HepG2 (cell line): ENCODE measurements around the gene GAS2. TPM values are rescaled to one million over a fixed set of nuclear protein-coding genes. Genes with fewer than 3 reads are reported as not detected.

Source experiments
- ATAC-seq: fragments of 200-7000 bp; cut with Tn5 transposase; 3 replicates; pipeline ENCODE4 v1.9.1; 2020; ENCODE audit warnings: mild to moderate bottlenecking, moderate library complexity
- BruUV-seq: library from RNA; stranded (reverse); fragments of 400-500 nt; replicated peaks from 2 replicates; lab custom pipeline; 2021; lab: Mats Ljungman, UMichigan
- CTCF ChIA-PET: fragments of 300-600 bp; formaldehyde crosslinking; extraction: SDS; loops from one replicate; lab custom pipeline; 2021; ENCODE audit warnings: low total read pairs, inconsistent platforms, low intra/inter-chr PET ratio; lab: Yijun Ruan, JAX
- POLR2A ChIA-PET: fragments of 350-600 bp; sonication (Branson Sonifier 250); formaldehyde crosslinking; loops from one replicate; lab custom pipeline; 2020; ENCODE audit warnings: antibody characterized with exemption, inconsistent platforms; lab: Yijun Ruan, JAX
- DNase-seq: peaks from one replicate; pipeline ENCODE4 v3.0.0-alpha.2; 2015; ENCODE audit warnings: low spot score
- FAIRE-seq: peaks from 3 replicates; lab custom pipeline; 2011; peaks lifted over from hg19 to GRCh38; lab: Jason Lieb, UNC
- H2AFZ ChIP-seq: one replicate; pipeline ENCODE4 v1.6.1; 2011; ENCODE audit warnings: low read length, inconsistent platforms
- H3K27ac ChIP-seq: fragments of 300-600 bp; 3 replicates; pipeline ENCODE4 v1.8.0; 2011; ENCODE audit warnings: mixed run types, mild to moderate bottlenecking, mixed read lengths, low read length, inconsistent platforms; ENCODE audit not compliant: insufficient read depth; ENCODE audit errors: extremely low read length
- H3K27me3 ChIP-seq, 2 experiments: fragments of 200-600 bp in 1 of 2; 2 replicates in 1 of 2; 3 replicates in 1 of 2; pipeline versions ENCODE4 v1.6.0 to v1.8.0; 2011; ENCODE audit warnings: low read length in 2 of 2, mild to moderate bottlenecking in 2 of 2, moderate library complexity in 2 of 2, inconsistent platforms in 1 of 2; ENCODE audit not compliant: insufficient read depth in 2 of 2, control insufficient read depth in 1 of 2
- H3K36me3 ChIP-seq, 2 experiments: fragments of 200-600 bp in 1 of 2; replicated peaks in 1 of 2; 2 replicates in 1 of 2; 3 replicates in 1 of 2; pipeline versions ENCODE4 v1.5.1 to v1.8.0; 2011; ENCODE audit warnings: low read length in 2 of 2, inconsistent platforms in 1 of 2; ENCODE audit not compliant: insufficient read depth in 2 of 2, control insufficient read depth in 1 of 2
- H3K4me1 ChIP-seq: 2 replicates; pipeline ENCODE4 v1.5.1; 2012; ENCODE audit warnings: low read length, inconsistent platforms; ENCODE audit not compliant: insufficient read depth
- H3K4me2 ChIP-seq: 2 replicates; pipeline ENCODE4 v1.6.0; 2011; ENCODE audit warnings: low read depth, low read length, inconsistent platforms
- H3K4me3 ChIP-seq, 3 experiments: fragments of 200-600 bp in 1 of 3; sonication (generic), shearing (Covaris generic) in 1 of 3; replicated peaks in 1 of 3; 2 replicates each; pipeline ENCODE4 v1.5.1; 2011 to 2016; ENCODE audit warnings: low read length in 3 of 3, inconsistent platforms in 2 of 3, low read depth in 2 of 3, mild to moderate bottlenecking in 2 of 3, control low read depth in 1 of 3, mixed read lengths in 1 of 3; ENCODE audit not compliant: insufficient read depth in 1 of 3
- H3K79me2 ChIP-seq: one replicate; pipeline ENCODE4 v1.6.1; 2011; ENCODE audit warnings: low read length, inconsistent platforms; ENCODE audit not compliant: insufficient read depth
- H3K9ac ChIP-seq: 2 replicates; pipeline ENCODE4 v1.6.0; 2011; ENCODE audit warnings: mild to moderate bottlenecking, low read depth, low read length, inconsistent platforms; ENCODE audit not compliant: insufficient read depth
- H3K9me3 ChIP-seq: 2 replicates; pipeline ENCODE4 v1.5.1; 2012; ENCODE audit warnings: mild to moderate bottlenecking, low read length
- H4K20me1 ChIP-seq: 2 replicates; pipeline ENCODE4 v1.6.0; 2011; ENCODE audit warnings: inconsistent platforms, mild to moderate bottlenecking, low read length, moderate library complexity; ENCODE audit not compliant: insufficient read depth
- HNF4G ChIP-seq, 2 experiments: sonication (generic) in 1 of 2; formaldehyde crosslinking in 1 of 2; IDR thresholded peaks; 2 replicates each; pipeline versions ENCODE4 v1.4.0 to v1.6.1; 2011 to 2020; ENCODE audit warnings: borderline replicate concordance in 2 of 2, low read depth in 2 of 2, mild to moderate bottlenecking in 2 of 2, low read length in 1 of 2, missing genetic modification reagents in 1 of 2, moderate library complexity in 1 of 2
- KDM6A ChIP-seq: IDR thresholded peaks from 2 replicates; pipeline ENCODE4 v1.6.1; 2016; ENCODE audit warnings: low read depth
- SATB2 ChIP-seq: sonication (generic); formaldehyde crosslinking; IDR thresholded peaks from 2 replicates; pipeline ENCODE4 v1.5.0; 2020; ENCODE audit warnings: missing genetic modification reagents
- SP1 ChIP-seq, 2 experiments: fragments of 450-650 bp in 1 of 2; sonication (generic) in 1 of 2; formaldehyde crosslinking in 1 of 2; IDR thresholded peaks; 2 replicates each; pipeline versions ENCODE4 v1.4.0 to v1.6.1; 2016 to 2020; ENCODE audit warnings: missing genetic modification reagents in 1 of 2
- ZNF569 ChIP-seq: sonication (generic); formaldehyde crosslinking; IDR thresholded peaks from 2 replicates; pipeline ENCODE4 v1.5.0; 2020; ENCODE audit warnings: mild to moderate bottlenecking, missing genetic modification reagents, moderate library complexity, borderline replicate concordance
- ZNF768 ChIP-seq: sonication (generic); formaldehyde crosslinking; IDR thresholded peaks from 2 replicates; pipeline ENCODE4 v1.4.0; 2020; ENCODE audit warnings: missing genetic modification reagents
- WGBS: methylation state at CpG from one replicate; pipeline ENCODE4 v1.1.6; 2017; ENCODE audit warnings: low lambda C conversion rate; 5-methylcytosine and 5-hydroxymethylcytosine counted together
- in situ Hi-C: cut with HindIII; loops from 2 replicates; pipeline ENCODE4 v1.10.0; 2017; ENCODE audit warnings: low pct_unique_long_range_greater_than_20kb; ENCODE audit not compliant: extremely low pct_ligation_motif_present
- intact Hi-C: fragments of 100-400 bp; cut with micrococcal nuclease; formaldehyde crosslinking; loops from one replicate; pipeline ENCODE4 v1.10.0; 2022; ENCODE audit not compliant: unreplicated experiment
- polyA plus RNA-seq, 8 experiments: library from polyadenylated mRNA; depleted of rRNA in 3 of 8; stranded (reverse) in 7 of 8; unstranded in 1 of 8; fragments of >200 nt; fragmentation: Illumina TruSeq in 4 of 8; extraction: Trizol in 4 of 8; gene quantifications; 2 replicates each; pipeline versions ENCODE4 v1.2.1 to v1.2.3, GENCODE V29; 2011 to 2016; ENCODE audit warnings: low read depth in 4 of 8, missing spikeins in 1 of 8, mixed read lengths in 1 of 8; ENCODE audit not compliant: insufficient read depth in 1 of 8
- total RNA-seq, 5 experiments: library from RNA; depleted of rRNA; stranded (reverse); fragments of >200 nt; fragmentation: Illumina TruSeq; extraction: Trizol; gene quantifications; 2 replicates each; pipeline ENCODE4 v1.2.3, GENCODE V29; 2016; ENCODE audit warnings: low read depth in 1 of 5
- TF ChIP-seq, protein P1 (sequence below): sonication (generic); formaldehyde crosslinking; IDR thresholded peaks from 2 replicates; pipeline ENCODE4 v1.4.0; 2020; ENCODE audit warnings: mild to moderate bottlenecking, missing genetic modification reagents

The GAS2 gene
- total and polyA plus RNA-seq, 2 of the 13 experiments (the other 11 are each of a cell fraction or from before 2014, with no cell fraction given) = 26.0 to 85.1 TPM

DNA sequence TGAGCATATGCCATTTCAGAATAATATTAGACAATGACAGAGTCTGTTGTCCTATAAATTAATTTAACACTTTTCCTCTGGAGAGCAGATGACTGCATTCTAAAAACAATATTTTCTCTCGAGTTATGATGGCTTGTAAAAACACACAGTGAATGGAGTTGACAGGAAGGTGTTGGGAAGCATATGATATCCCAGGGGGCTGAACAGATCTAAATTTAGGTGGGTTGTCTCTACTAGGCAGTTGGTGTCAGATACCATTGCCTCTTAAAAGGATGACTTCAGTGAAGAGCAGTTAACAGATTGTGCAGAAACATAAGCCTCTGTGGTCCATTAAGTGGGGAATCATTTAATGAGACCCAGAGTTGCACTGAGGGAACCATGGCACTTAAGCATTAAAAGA, 132.5 kb downstream of the GAS2 start:
- no peak overlapping the region for H3K4me2 ChIP-seq
- no peak overlapping the region for H3K4me3 ChIP-seq
- H2AFZ ChIP-seq = no peak overlapping the region
- H3K4me1 ChIP-seq = peaks cover 10% of the 10 kb centered on the region
- no peaks in the 10 kb centered on the region for H4K20me1 ChIP-seq
- no peak for TF ChIP-seq SATB2 (CRISPR knock-in tag)
- TF ChIP-seq HNF4G (IDR thresholded peaks at IDR 0.05; ENCODE audit: borderline replicate concordance, low read depth, low read length) = no peak
- no peak for TF ChIP-seq HNF4G (CRISPR knock-in tag; IDR thresholded peaks at IDR 0.05; ENCODE audit: borderline replicate concordance, low read depth)
- no peak for TF ChIP-seq ZNF569 (CRISPR knock-in tag)
- TF ChIP-seq, protein P1, sequence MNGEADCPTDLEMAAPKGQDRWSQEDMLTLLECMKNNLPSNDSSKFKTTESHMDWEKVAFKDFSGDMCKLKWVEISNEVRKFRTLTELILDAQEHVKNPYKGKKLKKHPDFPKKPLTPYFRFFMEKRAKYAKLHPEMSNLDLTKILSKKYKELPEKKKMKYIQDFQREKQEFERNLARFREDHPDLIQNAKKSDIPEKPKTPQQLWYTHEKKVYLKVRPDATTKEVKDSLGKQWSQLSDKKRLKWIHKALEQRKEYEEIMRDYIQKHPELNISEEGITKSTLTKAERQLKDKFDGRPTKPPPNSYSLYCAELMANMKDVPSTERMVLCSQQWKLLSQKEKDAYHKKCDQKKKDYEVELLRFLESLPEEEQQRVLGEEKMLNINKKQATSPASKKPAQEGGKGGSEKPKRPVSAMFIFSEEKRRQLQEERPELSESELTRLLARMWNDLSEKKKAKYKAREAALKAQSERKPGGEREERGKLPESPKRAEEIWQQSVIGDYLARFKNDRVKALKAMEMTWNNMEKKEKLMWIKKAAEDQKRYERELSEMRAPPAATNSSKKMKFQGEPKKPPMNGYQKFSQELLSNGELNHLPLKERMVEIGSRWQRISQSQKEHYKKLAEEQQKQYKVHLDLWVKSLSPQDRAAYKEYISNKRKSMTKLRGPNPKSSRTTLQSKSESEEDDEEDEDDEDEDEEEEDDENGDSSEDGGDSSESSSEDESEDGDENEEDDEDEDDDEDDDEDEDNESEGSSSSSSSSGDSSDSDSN (CRISPR knock-in tag) = no peak
- TF ChIP-seq KDM6A (CRISPR knock-in tag) = no peak
- TF ChIP-seq ZNF768 = no peak
- TF ChIP-seq SP1 (IDR thresholded peaks at IDR 0.05) = no peak
- TF ChIP-seq SP1 (CRISPR knock-in tag; IDR thresholded peaks at IDR 0.05) = no peak
- no peak overlapping the region for H3K9ac ChIP-seq
- ChIA-PET CTCF (no interaction called here), POLR2A (no interaction called here)
- no peaks in the 10 kb centered on the region for H3K27me3 ChIP-seq
- FAIRE-seq = no peak
- BruUV-seq = no TSS peak
- no peak for ATAC-seq
- in situ Hi-C loops = loop anchor here (10.0 kb wide), 1 partner anchor 464 kb away; the partner anchor contains the start of gene SLC17A6
- no peak for DNase-seq
- H3K36me3 ChIP-seq = peaks cover 0 to 1% of the 10 kb centered on the region in 2 experiments; a peak in 1 of 5 replicates
- intact Hi-C loops = no loop called here
- no peak overlapping the region for H3K27ac ChIP-seq
- no peaks in the 10 kb centered on the region for H3K9me3 ChIP-seq
- 100% methylated on average over 1 of the region's 1 CpG for WGBS
- H3K79me2 ChIP-seq = no peaks in the 10 kb centered on the region
